ENCODE measurements around the gene DAP.

DNA sequence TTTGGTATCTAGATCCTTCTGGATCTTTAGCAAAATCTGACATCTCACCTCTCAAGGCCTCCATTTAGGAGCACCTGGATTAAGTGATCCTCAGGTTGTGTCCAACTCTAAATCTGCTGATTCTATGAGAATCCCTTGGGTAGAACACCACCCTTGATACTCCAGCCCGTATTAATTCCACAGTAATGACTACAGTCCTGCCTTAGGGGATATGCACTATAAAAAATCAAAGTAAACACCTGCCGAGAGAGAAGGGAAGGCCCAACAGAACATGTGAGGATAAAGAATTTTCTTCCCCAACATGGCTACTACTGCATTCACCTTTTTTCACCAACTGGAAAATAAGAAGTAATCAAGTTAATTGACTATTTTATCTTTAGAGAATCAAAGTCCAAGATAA, 27.6 kb downstream of the DAP start:
- TF ChIP-seq, protein P1, sequence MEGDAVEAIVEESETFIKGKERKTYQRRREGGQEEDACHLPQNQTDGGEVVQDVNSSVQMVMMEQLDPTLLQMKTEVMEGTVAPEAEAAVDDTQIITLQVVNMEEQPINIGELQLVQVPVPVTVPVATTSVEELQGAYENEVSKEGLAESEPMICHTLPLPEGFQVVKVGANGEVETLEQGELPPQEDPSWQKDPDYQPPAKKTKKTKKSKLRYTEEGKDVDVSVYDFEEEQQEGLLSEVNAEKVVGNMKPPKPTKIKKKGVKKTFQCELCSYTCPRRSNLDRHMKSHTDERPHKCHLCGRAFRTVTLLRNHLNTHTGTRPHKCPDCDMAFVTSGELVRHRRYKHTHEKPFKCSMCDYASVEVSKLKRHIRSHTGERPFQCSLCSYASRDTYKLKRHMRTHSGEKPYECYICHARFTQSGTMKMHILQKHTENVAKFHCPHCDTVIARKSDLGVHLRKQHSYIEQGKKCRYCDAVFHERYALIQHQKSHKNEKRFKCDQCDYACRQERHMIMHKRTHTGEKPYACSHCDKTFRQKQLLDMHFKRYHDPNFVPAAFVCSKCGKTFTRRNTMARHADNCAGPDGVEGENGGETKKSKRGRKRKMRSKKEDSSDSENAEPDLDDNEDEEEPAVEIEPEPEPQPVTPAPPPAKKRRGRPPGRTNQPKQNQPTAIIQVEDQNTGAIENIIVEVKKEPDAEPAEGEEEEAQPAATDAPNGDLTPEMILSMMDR (IDR thresholded peaks at IDR 0.05; ENCODE audit: insufficient read depth, low read length, poor library complexity, severe bottlenecking), result no peak
- TF ChIP-seq EZH2phosphoT487 (conservative IDR thresholded peaks at IDR 0.05; ENCODE audit: low read length), result no peak

All from SU-DHL-6 (cell line).